OCI-LY3 (cell line): Measurements from ENCODE around the gene CT83.
A peak's percentile ranks its signal among the peaks of the same experiment; 100 is the strongest.

Source experiments
- H2AFZ ChIP-seq: fragments of 200-600, 300-600 bp; shearing (Covaris generic); 2 replicates; pipeline ENCODE4 v1.6.0; 2014; ENCODE audit warnings: antibody characterized with exemption, low read depth, low read length
- H3K27ac ChIP-seq: fragments of 200-600, 300-600 bp; sonication (generic); 2 replicates; pipeline ENCODE4 v1.5.1; 2014; ENCODE audit warnings: mild to moderate bottlenecking, low read length, moderate library complexity, mixed read lengths
- H3K27me3 ChIP-seq: fragments of 200-600, 300-600 bp; sonication (generic); 2 replicates; pipeline ENCODE4 v1.6.1; 2014; ENCODE audit warnings: low read depth, low read length, mixed read lengths
- H3K36me3 ChIP-seq: fragments of 200-600, 300-600 bp; sonication (generic); replicated peaks from 2 replicates; pipeline ENCODE3; 2014; ENCODE audit warnings: low read depth, low read length, mixed read lengths
- H3K4me1 ChIP-seq: fragments of 300-600, 200-600 bp; sonication (generic); 2 replicates; pipeline ENCODE4 v1.6.1; 2014; ENCODE audit warnings: low read length, mixed read lengths
- H3K4me2 ChIP-seq: fragments of 200-600, 300-600 bp; sonication (generic); 2 replicates; pipeline ENCODE4 v1.6.1; 2014; ENCODE audit warnings: low read length, mixed read lengths
- H3K4me3 ChIP-seq: fragments of 300-600, 200-600 bp; sonication (generic); 2 replicates; pipeline ENCODE4 v1.5.1; 2014; ENCODE audit warnings: antibody characterized with exemption, mild to moderate bottlenecking, low read length, moderate library complexity
- H3K79me2 ChIP-seq: fragments of 300-600, 200-600 bp; shearing (Covaris generic); 2 replicates; pipeline ENCODE4 v1.6.1; 2014; ENCODE audit warnings: mild to moderate bottlenecking, low read length, mixed read lengths
- H3K9ac ChIP-seq: fragments of 300-600, 200-600 bp; shearing (Covaris generic); 2 replicates; pipeline ENCODE4 v1.6.0; 2014; ENCODE audit warnings: mild to moderate bottlenecking, low read length, moderate library complexity
- H3K9me3 ChIP-seq: fragments of 200-600, 300-600 bp; shearing (Covaris generic); 2 replicates; pipeline ENCODE4 v1.6.1; 2014; ENCODE audit warnings: low read length, mixed read lengths; ENCODE audit not compliant: insufficient read depth
- H4K20me1 ChIP-seq: fragments of 200-600, 300-600 bp; sonication (generic); 2 replicates; pipeline ENCODE4 v1.6.1; 2016; ENCODE audit warnings: low read length, mixed read lengths; ENCODE audit not compliant: insufficient read depth
- EZH2phosphoT487 ChIP-seq: fragments of 200-600 bp; shearing (Covaris generic); IDR thresholded peaks from 2 replicates; pipeline ENCODE4 v1.6.1; 2018; ENCODE audit warnings: antibody characterized with exemption, mixed run types, low read depth
- TF ChIP-seq, protein P1 (sequence below): fragments of 200-600, 300-600 bp; sonication (generic); IDR thresholded peaks from 2 replicates; pipeline ENCODE4 v1.5.1; 2014; ENCODE audit warnings: antibody characterized with exemption, low read length, low read depth

The CT83 gene, protein sequence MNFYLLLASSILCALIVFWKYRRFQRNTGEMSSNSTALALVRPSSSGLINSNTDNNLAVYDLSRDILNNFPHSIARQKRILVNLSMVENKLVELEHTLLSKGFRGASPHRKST

DNA sequence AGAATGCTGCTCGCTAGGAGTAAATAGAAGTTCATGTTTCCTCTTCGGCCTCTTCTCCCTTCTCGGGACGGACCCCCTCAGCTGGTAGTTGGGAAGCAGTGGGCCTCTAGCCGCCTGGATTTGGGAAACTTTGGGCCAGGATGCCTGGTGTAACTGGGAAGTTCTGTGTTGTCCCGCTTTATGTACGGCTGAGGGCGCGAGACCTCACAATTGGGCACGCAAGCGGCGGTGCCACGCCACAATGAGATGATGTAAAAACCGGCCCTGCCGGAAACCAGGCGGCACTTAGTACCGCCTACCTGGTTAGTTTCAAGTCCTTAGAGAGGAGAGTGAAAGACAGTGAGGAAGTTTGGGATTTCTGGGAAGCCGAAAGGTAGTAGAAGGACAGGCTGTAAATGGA is at the start of gene CT83:
Gene CT83, minus strand, starts transcription at position 155 of the 400 bp plus-strand sequence. Its CDS starts 120 bp downstream, at position 35.
- Histone ChIP-seq H3K9ac (no peak within 1 kb of the TSS), H3K9me3 (no peaks in the 10 kb centered on the region), H3K4me2 (no peak within 1 kb of the TSS), H3K27me3 (no peaks in the 10 kb centered on the region), H3K4me1 (no peaks in the 10 kb centered on the region), H3K79me2 (no peaks in the 10 kb centered on the region), H2AFZ (no peak within 1 kb of the TSS), H3K4me3 (no peak within 1 kb of the TSS), H3K36me3 (no peaks in the 10 kb centered on the region), H3K27ac (no peak within 1 kb of the TSS), H4K20me1 (no peaks in the 10 kb centered on the region)
- TF ChIP-seq EZH2phosphoT487 = no peak
- TF ChIP-seq, protein P1, sequence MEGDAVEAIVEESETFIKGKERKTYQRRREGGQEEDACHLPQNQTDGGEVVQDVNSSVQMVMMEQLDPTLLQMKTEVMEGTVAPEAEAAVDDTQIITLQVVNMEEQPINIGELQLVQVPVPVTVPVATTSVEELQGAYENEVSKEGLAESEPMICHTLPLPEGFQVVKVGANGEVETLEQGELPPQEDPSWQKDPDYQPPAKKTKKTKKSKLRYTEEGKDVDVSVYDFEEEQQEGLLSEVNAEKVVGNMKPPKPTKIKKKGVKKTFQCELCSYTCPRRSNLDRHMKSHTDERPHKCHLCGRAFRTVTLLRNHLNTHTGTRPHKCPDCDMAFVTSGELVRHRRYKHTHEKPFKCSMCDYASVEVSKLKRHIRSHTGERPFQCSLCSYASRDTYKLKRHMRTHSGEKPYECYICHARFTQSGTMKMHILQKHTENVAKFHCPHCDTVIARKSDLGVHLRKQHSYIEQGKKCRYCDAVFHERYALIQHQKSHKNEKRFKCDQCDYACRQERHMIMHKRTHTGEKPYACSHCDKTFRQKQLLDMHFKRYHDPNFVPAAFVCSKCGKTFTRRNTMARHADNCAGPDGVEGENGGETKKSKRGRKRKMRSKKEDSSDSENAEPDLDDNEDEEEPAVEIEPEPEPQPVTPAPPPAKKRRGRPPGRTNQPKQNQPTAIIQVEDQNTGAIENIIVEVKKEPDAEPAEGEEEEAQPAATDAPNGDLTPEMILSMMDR = no peak

DNA sequence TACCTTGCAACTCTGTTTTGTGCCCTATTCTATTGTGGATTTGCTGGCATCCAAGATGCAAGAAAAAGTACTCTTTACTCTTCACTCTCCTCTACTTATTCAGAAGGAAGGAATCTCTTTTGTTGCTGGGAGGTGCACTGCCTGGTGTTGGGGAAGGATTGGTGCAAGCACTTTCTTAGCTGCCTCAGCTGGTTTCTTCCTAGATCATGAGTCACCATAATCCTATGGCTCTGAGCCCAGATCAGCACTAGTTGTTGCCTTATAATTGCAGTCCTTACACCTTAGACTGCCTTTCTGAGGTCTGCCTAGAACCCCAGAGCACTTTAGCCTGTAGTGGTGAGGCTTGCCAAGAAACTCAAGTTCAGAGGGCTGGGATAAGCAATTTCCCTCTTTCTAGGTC is 37.0 kb upstream of the CT83 start:
- H2AFZ ChIP-seq = no peak overlapping the region
- no peak for TF ChIP-seq EZH2phosphoT487
- TF ChIP-seq, protein P1 = no peak
- H3K9ac ChIP-seq = no peak overlapping the region
- no peaks in the 10 kb centered on the region for H3K27me3 ChIP-seq
- H3K36me3 ChIP-seq = no peaks in the 10 kb centered on the region
- no peaks in the 10 kb centered on the region for H4K20me1 ChIP-seq
- no peaks in the 10 kb centered on the region for H3K9me3 ChIP-seq
- no peak overlapping the region for H3K4me3 ChIP-seq
- H3K4me2 ChIP-seq = no peak overlapping the region
- no peaks in the 10 kb centered on the region for H3K4me1 ChIP-seq
- H3K79me2 ChIP-seq = no peaks in the 10 kb centered on the region
- H3K27ac ChIP-seq = no peak overlapping the region

DNA sequence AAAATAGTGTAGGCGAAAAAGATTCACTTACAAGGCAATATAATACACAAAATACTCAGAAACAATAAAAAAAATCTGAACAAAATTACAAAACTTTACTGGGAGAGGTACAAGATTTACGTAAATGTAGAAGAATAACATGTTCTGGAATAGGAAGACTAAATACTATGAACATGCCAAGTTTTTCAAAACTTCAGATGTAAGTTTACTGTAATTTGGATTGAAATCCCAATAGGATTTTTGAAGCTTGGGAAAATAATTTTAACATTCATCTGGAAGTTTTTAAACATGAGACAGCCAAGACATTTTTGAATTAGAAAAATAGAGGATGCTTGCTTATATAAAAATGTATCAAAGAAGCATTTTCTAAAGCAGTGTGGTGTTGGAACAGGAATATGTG is 30.5 kb upstream of the CT83 start:
- no peaks in the 10 kb centered on the region for H4K20me1 ChIP-seq
- H3K27me3 ChIP-seq = no peaks in the 10 kb centered on the region
- H3K27ac ChIP-seq = no peak overlapping the region
- no peak overlapping the region for H3K4me3 ChIP-seq
- H3K36me3 ChIP-seq = no peaks in the 10 kb centered on the region
- H3K9me3 ChIP-seq = no peaks in the 10 kb centered on the region
- H3K79me2 ChIP-seq = no peaks in the 10 kb centered on the region
- TF ChIP-seq, protein P1 = no peak
- TF ChIP-seq EZH2phosphoT487 = no peak
- no peak overlapping the region for H3K4me2 ChIP-seq
- no peaks in the 10 kb centered on the region for H3K4me1 ChIP-seq
- no peak overlapping the region for H3K9ac ChIP-seq
- H2AFZ ChIP-seq = no peak overlapping the region

DNA sequence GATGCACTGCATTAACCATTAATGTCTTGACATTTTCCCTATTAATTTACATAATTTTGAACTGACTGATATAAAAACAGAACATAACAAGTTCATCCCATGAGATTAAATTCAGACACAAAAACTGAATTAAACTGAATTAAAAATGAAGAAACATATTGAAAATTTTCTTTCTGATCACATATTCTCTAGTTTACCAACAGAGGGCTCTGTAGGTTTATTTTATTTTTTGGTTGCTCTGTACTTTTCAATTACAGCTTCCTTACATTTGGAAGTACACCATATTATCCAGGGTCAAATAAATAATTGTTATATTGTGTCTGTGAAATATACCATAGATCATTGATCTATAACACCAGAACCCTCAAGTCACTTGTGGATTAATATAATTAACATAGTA is 27.3 kb upstream of the CT83 start:
- no peak overlapping the region for H3K4me3 ChIP-seq
- H4K20me1 ChIP-seq = no peaks in the 10 kb centered on the region
- H3K36me3 ChIP-seq = no peaks in the 10 kb centered on the region
- no peaks in the 10 kb centered on the region for H3K27me3 ChIP-seq
- no peak overlapping the region for H2AFZ ChIP-seq
- H3K9ac ChIP-seq = no peak overlapping the region
- H3K9me3 ChIP-seq = no peaks in the 10 kb centered on the region
- no peak for TF ChIP-seq EZH2phosphoT487
- TF ChIP-seq, protein P1 = peak; percentile 50
- no peak overlapping the region for H3K4me2 ChIP-seq
- H3K79me2 ChIP-seq = no peaks in the 10 kb centered on the region
- H3K27ac ChIP-seq = no peak overlapping the region
- H3K4me1 ChIP-seq = no peaks in the 10 kb centered on the region
